CD14-positive monocyte (primary cell): ENCODE measurements around the gene SPAM1. TPM values are rescaled to one million over a fixed set of nuclear protein-coding genes. Genes with fewer than 3 reads are reported as not detected.

Experiments used
- DNase-seq, 3 donors: peaks; one replicate each; pipeline ENCODE4 v3.0.0-alpha.2; 2011 to 2022
- H2AFZ ChIP-seq: 2 replicates; pipeline ENCODE4 v1.6.0; 2012; ENCODE audit warnings: mild to moderate bottlenecking, low read depth, low read length, inconsistent platforms; ENCODE audit not compliant: insufficient read depth, poor library complexity, severe bottlenecking
- H3K27ac ChIP-seq, 2 donors: 1 replicate in 1 of 2; 2 replicates in 1 of 2; pipeline ENCODE4 v1.5.1; 2012 to 2013; ENCODE audit warnings: low read length in 2 of 2, control low read depth in 1 of 2, inconsistent platforms in 1 of 2, low read depth in 1 of 2, mild to moderate bottlenecking in 1 of 2
- H3K27me3 ChIP-seq, 2 donors: one replicate each; pipeline versions ENCODE4 v1.6.0 to v1.6.1; 2011 to 2013; ENCODE audit warnings: low read length in 2 of 2; ENCODE audit not compliant: control insufficient read depth in 2 of 2, insufficient read depth in 2 of 2
- H3K36me3 ChIP-seq, 2 donors: replicated peaks in 1 of 2; 1 replicate in 1 of 2; 2 replicates in 1 of 2; pipeline versions ENCODE4 v1.5.1 to v1.6.1; 2012 to 2013; ENCODE audit warnings: low read length in 2 of 2, control low read depth in 1 of 2, inconsistent platforms in 1 of 2, mild to moderate bottlenecking in 1 of 2; ENCODE audit not compliant: insufficient read depth in 2 of 2, control insufficient read depth in 1 of 2
- H3K4me1 ChIP-seq, 2 donors: 1 replicate in 1 of 2; 2 replicates in 1 of 2; pipeline versions ENCODE4 v1.5.1 to v1.6.1; 2012 to 2013; ENCODE audit warnings: low read length in 2 of 2, control low read depth in 1 of 2, inconsistent platforms in 1 of 2, mild to moderate bottlenecking in 1 of 2, moderate library complexity in 1 of 2; ENCODE audit not compliant: insufficient read depth in 2 of 2, control insufficient read depth in 1 of 2
- H3K4me2 ChIP-seq: replicated peaks from 2 replicates; pipeline ENCODE3; 2012; ENCODE audit warnings: low read length, moderate library complexity, mild to moderate bottlenecking; ENCODE audit not compliant: poor library complexity, severe bottlenecking; ENCODE audit errors: extremely low read depth
- H3K4me3 ChIP-seq, 3 experiments: fragments of 200-600 bp in 1 of 3; sonication (generic) in 1 of 3; replicated peaks in 1 of 3; 1 replicate in 2 of 3; 2 replicates in 1 of 3; pipeline ENCODE4 v1.5.1; 2011 to 2013; ENCODE audit warnings: low read length in 3 of 3, mild to moderate bottlenecking in 3 of 3, control low read depth in 2 of 3, low read depth in 2 of 3, inconsistent platforms in 1 of 3, moderate library complexity in 1 of 3
- H3K79me2 ChIP-seq: 2 replicates; pipeline ENCODE4 v1.6.0; 2012; ENCODE audit warnings: mild to moderate bottlenecking, control low read depth, inconsistent platforms, low read length, moderate library complexity; ENCODE audit not compliant: insufficient read depth
- H3K9ac ChIP-seq: 2 replicates; pipeline ENCODE4 v1.6.0; 2017; ENCODE audit warnings: low read length, mild to moderate bottlenecking; ENCODE audit not compliant: insufficient read depth, poor library complexity, severe bottlenecking
- H3K9me3 ChIP-seq, 2 donors: replicated peaks in 1 of 2; 1 replicate in 1 of 2; 2 replicates in 1 of 2; pipeline versions ENCODE4 v1.5.1 to v1.6.1; 2012 to 2013; ENCODE audit warnings: low read length in 2 of 2, control low read depth in 1 of 2; ENCODE audit not compliant: control insufficient read depth in 1 of 2, insufficient read depth in 1 of 2
- H4K20me1 ChIP-seq: 2 replicates; pipeline ENCODE4 v1.6.0; 2012; ENCODE audit warnings: mild to moderate bottlenecking, low read length, control low read depth, moderate library complexity; ENCODE audit not compliant: insufficient read depth
- H3K27ac Mint-ChIP-seq, 7 donors: one replicate each; pipeline ENCODE4 v1.8.0; 2020; ENCODE audit warnings: mild to moderate bottlenecking in 7 of 7, mixed read lengths in 7 of 7, moderate library complexity in 6 of 7, inconsistent platforms in 2 of 7
- H3K27me3 Mint-ChIP-seq, 3 donors: one replicate each; pipeline ENCODE4 v1.8.0; 2021 to 2022; ENCODE audit warnings: low read depth in 3 of 3, mild to moderate bottlenecking in 3 of 3, mixed read lengths in 3 of 3, moderate library complexity in 3 of 3, inconsistent platforms in 1 of 3
- H3K36me3 Mint-ChIP-seq, 2 donors: one replicate each; pipeline ENCODE4 v1.8.0; 2020; ENCODE audit warnings: mixed read lengths in 2 of 2, inconsistent platforms in 1 of 2, mild to moderate bottlenecking in 1 of 2
- H3K4me1 Mint-ChIP-seq: one replicate; pipeline ENCODE4 v1.8.0; 2020; ENCODE audit warnings: mild to moderate bottlenecking, mixed read lengths
- H3K4me3 Mint-ChIP-seq, 2 donors: one replicate each; pipeline ENCODE4 v1.8.0; 2020; ENCODE audit warnings: mild to moderate bottlenecking in 2 of 2, mixed read lengths in 2 of 2, moderate library complexity in 1 of 2
- H3K9me3 Mint-ChIP-seq, 7 donors: one replicate each; pipeline ENCODE4 v1.8.0; 2020 to 2022; ENCODE audit warnings: mixed read lengths in 7 of 7, mild to moderate bottlenecking in 6 of 7, moderate library complexity in 6 of 7, inconsistent platforms in 2 of 7
- WGBS: methylation state at CpG from one replicate; pipeline ENCODE4 v1.1.5; 2013; ENCODE audit warnings: missing lambda C conversion rate; ENCODE audit not compliant: insufficient coverage; 5-methylcytosine and 5-hydroxymethylcytosine counted together
- intact Hi-C, 2 donors: fragments of 100-400 bp; cut with micrococcal nuclease; formaldehyde crosslinking; loops; one replicate each; pipeline versions ENCODE4 v1.15.0 to v1.15.1; 2023
- polyA plus RNA-seq, 3 donors: library from polyadenylated mRNA; depleted of rRNA in 1 of 3; unstranded in 2 of 3; stranded (reverse) in 1 of 3; fragments of 300-500 nt in 2 of 3; fragments of >200 nt in 1 of 3; fragmentation: Illumina TruSeq in 2 of 3; gene quantifications; 1 replicate in 2 of 3; 2 replicates in 1 of 3; pipeline ENCODE4 v1.2.3, GENCODE V29; 2012 to 2021
- TF ChIP-seq, protein P1 (sequence below): fragments of 200-600 bp; IDR thresholded peaks from one replicate; pipeline ENCODE4 v1.8.0; 2022; ENCODE audit warnings: antibody characterized with exemption, mild to moderate bottlenecking

SPAM1 gene
- polyA plus RNA-seq, 3 donors = not detected

DNA sequence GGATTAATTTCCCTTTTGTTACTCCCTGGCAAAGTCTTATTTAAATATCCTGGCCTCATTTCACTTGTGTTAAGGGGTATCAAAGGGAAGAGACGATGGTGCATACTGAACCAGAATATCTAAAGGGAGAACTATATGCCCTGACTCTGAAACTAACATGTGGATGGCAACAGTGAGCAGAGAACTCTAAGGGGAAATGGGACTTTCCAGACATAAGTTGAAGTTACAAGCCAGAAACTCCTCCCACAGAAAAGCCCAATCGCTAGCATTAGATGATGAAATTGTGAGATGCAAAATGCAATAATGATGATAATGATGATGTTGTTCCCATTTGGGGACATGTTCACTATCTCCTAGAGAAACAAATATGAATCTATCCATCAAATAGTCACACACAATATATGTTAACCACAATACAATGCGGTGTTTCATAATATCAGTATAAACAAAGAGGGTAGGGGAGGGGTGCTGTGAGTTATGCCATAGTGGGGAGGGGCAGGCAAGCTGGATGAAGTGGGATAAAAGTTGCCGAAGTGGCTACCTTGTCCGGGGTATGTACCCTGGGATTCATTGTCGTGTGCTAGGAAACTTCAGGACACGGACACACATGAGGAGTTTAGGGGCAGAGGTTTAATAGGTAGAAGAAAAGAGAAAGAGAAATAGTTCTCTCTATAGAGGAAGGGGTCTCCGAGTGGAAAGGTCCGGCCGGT, 70.7 kb downstream of the SPAM1 start:
- Mint-ChIP-seq H3K9me3 (peaks cover 0 to 12% (median 4%) of the 10 kb centered on the region in 7 donors), H3K27ac (no peak overlapping the region), H3K4me1 (no peaks in the 10 kb centered on the region), H3K4me3 (no peak overlapping the region), H3K36me3 (no peaks in the 10 kb centered on the region), H3K27me3 (peaks cover 0 to 3% (median 0%) of the 10 kb centered on the region in 3 donors)
- no peak for DNase-seq
- Histone ChIP-seq H3K9me3 (peaks cover 0 to 4% of the 10 kb centered on the region in 2 donors), H2AFZ (no peak overlapping the region), H3K4me2 (no peak overlapping the region), H3K9ac (no peak overlapping the region), H3K4me1 (no peaks in the 10 kb centered on the region), H3K27ac (no peak overlapping the region), H3K27me3 (no peaks in the 10 kb centered on the region), H3K36me3 (no peaks in the 10 kb centered on the region), H3K79me2 (no peaks in the 10 kb centered on the region), H3K4me3 (no peak overlapping the region), H4K20me1 (no peaks in the 10 kb centered on the region)
- TF ChIP-seq, protein P1, sequence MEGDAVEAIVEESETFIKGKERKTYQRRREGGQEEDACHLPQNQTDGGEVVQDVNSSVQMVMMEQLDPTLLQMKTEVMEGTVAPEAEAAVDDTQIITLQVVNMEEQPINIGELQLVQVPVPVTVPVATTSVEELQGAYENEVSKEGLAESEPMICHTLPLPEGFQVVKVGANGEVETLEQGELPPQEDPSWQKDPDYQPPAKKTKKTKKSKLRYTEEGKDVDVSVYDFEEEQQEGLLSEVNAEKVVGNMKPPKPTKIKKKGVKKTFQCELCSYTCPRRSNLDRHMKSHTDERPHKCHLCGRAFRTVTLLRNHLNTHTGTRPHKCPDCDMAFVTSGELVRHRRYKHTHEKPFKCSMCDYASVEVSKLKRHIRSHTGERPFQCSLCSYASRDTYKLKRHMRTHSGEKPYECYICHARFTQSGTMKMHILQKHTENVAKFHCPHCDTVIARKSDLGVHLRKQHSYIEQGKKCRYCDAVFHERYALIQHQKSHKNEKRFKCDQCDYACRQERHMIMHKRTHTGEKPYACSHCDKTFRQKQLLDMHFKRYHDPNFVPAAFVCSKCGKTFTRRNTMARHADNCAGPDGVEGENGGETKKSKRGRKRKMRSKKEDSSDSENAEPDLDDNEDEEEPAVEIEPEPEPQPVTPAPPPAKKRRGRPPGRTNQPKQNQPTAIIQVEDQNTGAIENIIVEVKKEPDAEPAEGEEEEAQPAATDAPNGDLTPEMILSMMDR = no peak
- 98% methylated on average over 4 of the region's 10 CpGs for WGBS
- intact Hi-C loops = no loop called here

DNA sequence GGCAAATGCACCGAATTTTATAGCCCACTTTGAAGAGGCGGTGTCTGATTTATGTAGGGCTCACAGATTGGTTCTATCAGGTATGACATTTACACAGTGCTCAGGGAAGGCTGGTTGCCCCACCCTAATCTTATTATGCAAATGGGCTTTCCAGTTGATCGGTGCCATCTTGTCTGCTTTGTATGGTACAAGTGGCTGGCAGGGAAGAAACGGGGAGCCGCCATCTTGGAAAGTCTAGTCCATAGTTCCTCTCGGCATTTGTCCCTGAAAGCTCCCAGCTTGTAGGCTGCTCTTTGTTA, 71.2 kb downstream of the SPAM1 start:
- Mint-ChIP-seq H3K4me3 (no peak overlapping the region), H3K27ac (no peak overlapping the region), H3K36me3 (no peaks in the 10 kb centered on the region), H3K9me3 (peaks cover 0 to 12% (median 4%) of the 10 kb centered on the region in 7 donors), H3K27me3 (peaks cover 0 to 3% (median under 1%) of the 10 kb centered on the region in 3 donors), H3K4me1 (no peaks in the 10 kb centered on the region)
- H3K4me3 ChIP-seq = no peak overlapping the region
- no peaks in the 10 kb centered on the region for H3K27me3 ChIP-seq
- no peaks in the 10 kb centered on the region for H3K4me1 ChIP-seq
- H3K4me2 ChIP-seq = no peak overlapping the region
- H3K79me2 ChIP-seq = no peaks in the 10 kb centered on the region
- H4K20me1 ChIP-seq = no peaks in the 10 kb centered on the region
- no peak for DNase-seq
- TF ChIP-seq, protein P1 = no peak
- intact Hi-C loops = no loop called here
- H3K9me3 ChIP-seq = peaks cover 0 to 4% of the 10 kb centered on the region in 2 donors
- H3K9ac ChIP-seq = no peak overlapping the region
- no peaks in the 10 kb centered on the region for H3K36me3 ChIP-seq
- H3K27ac ChIP-seq = no peak overlapping the region
- H2AFZ ChIP-seq = no peak overlapping the region
- no CpG with 5 or more reads among the region's 6 CpGs for WGBS
